DMS53 (cell line): Measurements from ENCODE around the gene KAZN.
"Not testable (repeated sequence)": the region's sequence is repeated elsewhere in the genome, so short reads cannot be mapped to it uniquely, and the experiment has no call there.

Source experiments
- DNase-seq: peaks from one replicate; lab custom pipeline; 2025; lab: John Stamatoyannopoulos, UW

The KAZN gene

DNA sequence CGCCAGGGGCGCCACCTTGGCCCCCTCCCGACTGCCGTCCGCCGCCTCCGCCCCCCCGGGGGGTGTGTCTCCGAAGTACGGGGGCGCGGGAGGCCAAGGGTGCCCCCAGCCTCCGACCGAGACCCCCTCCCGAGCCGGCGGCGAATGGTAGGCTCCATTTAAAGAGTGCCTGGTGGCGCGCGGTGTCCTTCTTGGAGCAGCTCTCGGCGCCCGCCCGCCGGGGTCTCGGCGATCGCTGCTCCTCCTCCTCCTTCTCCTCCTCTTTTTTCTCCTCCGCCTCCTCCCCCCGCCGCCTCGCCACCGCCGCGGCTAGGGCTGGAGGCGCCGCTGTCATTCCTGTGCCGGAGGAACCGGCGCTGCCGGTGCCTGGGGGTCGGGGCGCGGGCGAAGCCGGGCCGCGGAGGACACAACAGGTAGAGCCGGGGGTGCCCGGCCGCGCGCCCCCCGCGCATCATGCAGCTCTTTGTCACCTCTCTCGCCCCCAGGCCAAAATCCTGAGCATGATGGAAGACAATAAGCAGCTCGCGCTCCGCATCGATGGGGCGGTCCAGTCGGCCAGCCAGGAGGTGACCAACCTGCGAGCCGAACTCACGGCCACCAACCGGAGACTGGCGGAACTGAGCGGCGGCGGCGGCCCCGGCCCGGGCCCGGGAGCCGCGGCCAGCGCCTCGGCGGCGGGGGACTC, at the start of gene KAZN:
Gene KAZN, plus strand, starts transcription at position 188 of the 685 bp plus-strand sequence.
- no peak for DNase-seq

DNA sequence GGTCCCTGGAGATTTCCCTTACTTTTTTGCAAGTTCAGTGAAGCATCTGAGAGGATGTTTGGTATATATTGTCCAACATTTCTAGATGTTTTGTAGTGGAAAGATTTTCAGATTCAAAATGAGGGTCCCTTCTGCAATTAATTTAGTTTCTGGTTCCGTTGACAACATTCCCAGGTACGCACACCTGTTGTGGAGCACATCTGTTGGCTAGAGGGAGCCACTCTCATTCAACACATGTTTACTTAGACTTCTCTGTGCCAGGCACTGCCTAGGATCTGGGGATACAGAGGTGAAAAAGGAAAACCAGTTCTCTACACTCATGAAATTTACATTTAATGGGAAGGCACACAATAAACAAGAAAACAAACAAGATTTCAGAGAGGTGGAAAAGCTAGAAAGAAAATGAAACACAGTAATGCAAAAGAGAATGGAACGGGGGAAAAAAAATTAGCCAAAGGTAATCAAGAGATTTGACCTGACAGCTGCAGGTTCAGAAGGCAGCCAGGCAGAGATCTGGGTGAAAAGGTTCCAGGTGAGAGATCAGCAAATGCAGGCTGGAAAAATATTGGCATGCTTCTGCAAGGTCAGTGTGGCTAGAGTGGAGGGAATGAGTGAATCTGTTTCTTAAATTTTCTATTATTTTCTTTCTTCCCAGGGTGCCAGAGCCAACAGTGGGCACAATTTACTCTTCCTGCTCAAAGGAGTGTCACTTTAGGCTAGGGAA, 48.4 kb upstream of the KAZN start:
- DNase-seq: no peak

DNA sequence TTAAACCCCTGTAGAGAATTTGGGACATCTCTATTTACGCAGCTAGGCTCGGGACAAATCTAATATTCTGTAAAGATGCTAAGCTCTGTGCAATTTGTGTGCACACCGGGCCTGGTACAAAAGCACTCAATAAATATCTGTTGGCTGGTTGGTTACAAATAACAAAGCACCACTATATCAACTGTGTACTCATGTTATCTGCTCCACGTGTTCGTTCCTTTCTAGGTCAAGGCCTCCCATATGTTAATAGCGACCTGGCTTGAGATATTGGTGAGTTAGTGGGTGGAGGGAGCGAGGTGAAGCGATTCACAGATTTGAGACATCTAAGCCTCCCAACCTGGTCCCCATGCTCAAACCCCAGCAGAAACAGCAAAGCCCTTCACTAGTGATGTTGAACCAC, 47.1 kb upstream of the KAZN start:
- no peak for DNase-seq

DNA sequence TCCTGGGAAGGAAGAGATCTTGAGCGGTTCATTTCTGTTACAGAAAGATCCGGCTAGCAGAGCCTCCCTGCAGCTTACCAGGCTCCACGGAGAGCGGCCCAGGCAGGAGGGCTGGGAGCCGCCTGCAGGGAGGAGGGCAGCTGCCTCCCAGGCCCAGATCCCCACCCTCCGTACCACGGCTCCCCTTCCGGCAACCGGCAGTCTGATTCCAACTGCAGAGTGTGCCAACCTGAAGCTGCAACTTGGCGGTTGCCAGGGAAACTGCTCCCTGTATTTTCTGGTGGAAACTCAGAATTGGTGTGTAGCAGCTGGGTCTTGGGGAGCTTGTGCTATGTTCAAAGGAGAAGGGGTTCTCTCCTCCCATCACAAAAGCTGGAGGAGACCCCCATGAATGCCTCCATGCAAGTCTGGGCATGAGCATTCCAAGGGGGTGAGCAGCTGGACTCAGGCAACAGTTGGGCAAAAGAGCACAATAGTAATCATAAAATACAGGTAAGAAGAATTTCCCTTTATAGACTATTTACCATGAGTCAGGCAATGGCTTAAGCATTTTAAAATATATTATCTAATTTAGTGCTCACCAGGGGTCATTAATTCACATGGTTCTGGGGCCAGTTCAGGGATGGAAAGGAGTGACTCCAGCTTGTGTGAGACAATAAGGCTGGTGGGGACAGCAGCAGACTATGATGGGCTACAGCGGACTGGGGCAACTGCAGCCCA, 46.1 kb upstream of the KAZN start:
- DNase-seq: no peak

DNA sequence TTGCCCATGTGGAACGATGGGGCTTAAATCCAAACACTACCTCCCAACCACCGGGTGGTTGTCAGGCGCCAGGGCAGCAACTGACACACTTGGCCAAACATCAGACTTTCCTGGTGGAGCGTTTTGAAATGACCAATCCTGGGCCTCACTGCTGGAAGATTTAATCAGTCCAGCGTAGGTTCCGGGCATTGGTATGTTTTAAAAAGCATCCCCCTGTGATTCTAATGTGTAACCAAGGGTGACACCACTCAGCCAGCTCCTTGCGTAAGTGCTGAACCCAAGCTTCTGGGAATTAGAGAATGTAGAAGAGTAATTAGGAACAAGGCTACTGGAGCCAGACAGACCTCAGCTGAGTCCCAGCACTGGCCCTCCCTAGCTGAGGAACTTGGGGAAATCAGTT, 44.8 kb upstream of the KAZN start:
- no peak for DNase-seq

DNA sequence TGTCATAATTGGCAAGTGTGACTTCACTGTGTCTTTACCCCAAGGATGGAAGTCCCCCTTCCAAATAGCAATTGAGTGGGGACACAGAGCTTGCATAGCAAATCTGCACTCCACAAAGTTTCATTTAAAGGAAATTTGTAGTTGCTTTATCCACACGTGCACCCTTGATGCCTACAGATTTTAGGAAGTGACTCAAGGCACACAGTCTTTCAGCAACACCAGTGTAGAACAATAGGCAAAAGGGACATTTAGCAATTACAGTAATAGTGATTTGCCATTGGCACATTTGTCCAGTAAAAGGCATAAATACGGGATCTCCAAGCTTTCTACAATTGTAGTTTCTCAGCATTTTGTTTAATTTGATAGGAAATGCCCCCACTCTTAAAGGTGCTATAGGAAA, 43.4 kb upstream of the KAZN start:
- no peak for DNase-seq

DNA sequence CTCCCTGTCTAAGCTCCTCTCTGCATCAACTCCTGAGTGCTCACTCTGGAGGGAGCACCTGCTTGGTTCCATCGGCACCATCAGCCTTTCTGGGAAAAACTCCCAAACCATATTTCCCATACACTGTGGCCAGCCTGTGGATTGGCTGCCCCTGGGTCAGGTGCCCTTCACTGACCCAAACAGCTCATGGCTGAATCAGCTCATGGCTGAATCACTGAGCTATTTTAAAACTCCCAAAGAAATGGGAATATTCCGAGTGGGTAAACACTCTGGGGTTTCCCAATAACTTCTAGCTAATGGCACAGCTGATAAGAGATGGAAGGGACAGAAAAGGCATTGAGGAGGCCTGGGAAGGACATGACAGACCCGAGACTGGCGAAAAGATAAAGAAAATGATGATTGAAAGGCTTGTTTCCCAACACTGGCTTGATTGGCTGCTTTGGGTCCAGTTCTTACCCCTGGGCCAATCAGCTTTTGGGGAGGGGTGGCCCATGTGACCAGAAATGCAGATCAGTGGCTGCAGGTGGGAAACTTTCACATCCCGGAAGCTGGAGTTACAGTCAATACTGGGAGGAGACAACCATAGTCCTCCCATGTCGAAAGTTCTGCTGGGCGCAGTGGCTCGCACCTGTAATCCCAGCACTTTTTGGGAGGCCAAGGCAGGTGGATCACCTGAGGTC, 37.3 kb upstream of the KAZN start:
- DNase-seq: no peak

DNA sequence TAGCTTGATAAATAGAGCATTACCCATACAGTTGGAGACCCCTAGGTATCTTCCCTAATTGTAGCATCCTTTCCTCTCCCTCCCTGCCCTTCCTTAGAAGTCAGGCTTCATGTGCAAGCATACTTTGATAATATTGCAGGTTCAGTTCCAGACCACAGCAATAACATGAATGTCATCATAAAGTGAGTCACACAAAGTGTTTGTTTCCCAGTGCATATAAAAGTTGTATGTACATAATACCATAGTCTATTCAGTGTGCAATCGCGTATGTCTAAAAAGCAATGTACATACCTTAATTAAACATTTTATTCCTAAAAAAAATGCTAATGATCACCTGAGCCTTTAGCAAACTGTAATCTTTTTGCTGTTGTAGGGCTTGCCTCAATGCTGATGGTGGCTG, 33.4 kb upstream of the KAZN start:
- no peak for DNase-seq

DNA sequence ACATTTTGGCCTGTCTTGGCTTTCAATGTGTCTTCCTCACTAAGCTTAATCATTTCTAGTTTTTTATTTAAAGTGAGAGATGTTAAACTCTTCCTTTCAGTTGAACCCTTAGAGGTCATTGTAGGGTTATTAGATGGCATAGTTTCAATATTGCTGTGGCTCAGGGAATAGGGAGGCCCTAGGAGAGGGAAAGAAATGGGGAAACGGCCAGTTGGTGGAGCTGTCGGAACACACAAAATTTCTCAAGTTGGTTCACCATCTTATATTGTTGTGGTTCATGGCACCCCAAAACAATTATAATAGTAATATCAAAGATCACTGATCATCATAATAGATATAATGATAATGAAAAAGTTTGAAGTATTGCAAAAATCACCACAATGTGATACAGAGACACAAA, 31.4 kb upstream of the KAZN start:
- peak; percentile 5 for DNase-seq

DNA sequence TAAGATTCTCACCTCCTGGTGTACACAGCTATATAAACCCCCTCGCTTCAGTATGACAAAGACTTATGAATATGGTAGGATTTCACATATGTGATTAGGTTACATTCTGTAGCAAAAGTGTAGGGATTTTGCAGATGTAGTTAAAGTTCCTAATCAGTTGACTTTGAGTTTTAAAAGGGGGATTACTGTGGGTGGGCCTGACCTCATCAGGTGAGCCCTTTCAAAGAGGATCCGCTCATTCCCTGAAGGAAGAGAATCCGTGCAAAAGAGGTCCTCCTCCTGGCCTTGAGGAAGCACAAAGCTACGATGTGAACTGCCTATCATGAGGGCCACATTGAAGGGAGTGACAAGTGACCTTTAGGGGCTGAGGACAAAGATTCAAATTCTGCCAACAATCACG, 30.6 kb upstream of the KAZN start:
- DNase-seq: no peak

DNA sequence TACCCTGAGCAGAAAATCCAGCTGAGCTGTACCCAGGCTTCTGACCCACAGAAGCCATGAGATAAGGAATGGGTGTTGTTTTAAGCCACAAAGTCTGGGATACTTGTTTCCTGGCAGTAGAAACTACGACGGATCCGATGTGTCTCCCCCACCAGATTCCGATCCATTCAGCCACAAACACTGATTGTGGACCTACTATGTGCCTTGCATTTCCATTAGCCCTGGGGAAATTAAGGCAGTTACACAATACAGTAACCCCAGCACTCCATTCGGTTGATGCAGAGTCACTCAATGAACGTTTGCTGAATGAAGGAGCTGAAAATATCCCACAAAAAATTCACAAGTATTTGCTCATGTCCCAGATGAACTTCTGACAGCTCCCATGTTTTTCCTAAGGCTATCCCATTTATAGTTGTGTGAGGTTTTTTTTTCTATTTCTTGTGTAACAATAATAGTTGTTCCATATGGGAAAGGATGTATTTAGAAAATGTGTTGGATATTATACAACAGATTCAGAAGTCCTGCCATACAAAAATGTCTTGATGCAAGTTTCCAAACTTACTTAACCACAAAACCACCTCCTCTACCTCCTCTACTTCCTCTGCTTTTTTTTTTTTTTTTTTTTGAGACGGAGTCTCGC, 29.6 kb upstream of the KAZN start:
- no peak for DNase-seq

DNA sequence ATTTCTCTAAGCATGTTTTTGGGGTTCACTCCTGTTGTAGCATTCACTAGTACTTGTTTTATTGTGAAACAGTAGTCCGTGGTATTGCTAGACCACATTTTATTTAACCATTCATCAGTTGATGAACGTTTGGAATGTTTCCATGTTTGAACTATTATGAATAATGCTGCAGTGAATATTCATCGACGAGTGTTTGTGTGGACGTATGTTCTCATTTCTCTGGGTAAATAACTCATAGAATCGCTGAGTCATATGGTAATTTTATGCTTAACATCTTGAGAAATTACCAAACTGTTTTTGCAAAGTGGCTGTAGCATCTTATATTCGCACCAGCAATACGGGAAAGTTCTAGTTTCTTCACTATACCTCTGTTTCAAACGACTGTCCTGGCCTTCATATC, 28.0 kb upstream of the KAZN start:
- DNase-seq: no peak

DNA sequence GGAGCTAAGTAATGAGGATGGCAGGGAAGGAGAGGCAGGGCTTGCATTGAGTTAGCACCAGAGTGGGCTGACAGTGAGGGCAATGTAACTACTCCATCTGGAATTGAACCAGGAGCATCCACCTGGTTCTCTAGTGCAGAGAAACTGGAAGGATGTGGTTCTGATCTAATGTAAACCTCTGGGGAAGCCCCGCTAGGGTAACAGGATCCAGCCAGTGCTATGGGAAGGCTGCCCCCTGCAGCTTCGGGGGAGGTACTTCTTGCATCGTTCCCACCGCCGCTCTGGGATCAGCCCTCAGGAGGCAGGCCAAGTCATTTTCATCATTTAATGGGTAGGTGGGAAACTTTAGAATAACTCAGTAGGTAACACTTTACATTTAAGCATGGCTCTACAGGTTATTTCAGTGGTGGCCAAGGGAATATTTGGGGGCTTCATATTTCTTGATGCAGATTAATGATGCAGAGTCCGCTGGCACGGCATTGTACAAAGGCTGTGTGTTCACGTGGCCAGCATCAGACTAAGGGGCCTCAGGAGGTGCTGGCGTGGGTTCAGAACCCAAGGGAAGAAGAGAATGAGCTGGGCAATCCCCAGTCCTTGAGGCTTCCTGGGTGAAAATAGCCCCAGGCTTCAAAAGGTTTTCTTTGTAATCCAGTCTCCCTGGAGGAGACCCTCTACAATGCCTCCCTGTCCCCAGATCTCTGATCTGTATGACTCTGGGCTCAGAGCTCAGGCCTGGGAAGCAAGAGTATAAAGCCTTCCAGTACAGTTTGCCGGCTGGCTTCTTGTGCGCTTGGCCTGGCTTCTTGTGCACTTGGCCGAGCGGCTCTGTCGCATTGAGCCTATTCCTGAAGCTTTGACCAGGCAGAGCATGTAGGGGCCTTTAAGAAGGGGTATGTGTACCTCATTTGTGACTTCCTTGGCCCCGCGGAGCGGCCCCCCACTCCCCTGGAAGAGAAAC, 26.4 kb upstream of the KAZN start:
- peak; percentile 12 for DNase-seq

DNA sequence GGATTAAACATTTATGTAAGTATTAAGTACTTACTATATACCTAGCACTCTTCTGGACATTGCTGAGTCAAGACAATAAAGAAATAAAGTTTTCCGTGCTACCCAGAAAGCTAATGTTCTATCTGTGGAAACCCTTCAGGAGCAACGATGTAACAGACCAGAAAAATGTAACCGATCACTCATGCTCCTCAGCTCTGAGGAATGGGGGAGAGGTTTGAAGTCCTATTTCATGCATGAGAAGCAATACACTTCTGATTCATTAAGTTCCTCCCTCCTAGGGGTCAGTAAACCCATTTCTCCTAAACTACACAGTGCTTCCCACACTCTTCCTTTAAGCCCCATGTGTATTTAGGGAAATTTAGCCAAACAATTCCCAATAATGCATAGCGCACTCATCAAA, 25.6 kb upstream of the KAZN start:
- DNase-seq: no peak

DNA sequence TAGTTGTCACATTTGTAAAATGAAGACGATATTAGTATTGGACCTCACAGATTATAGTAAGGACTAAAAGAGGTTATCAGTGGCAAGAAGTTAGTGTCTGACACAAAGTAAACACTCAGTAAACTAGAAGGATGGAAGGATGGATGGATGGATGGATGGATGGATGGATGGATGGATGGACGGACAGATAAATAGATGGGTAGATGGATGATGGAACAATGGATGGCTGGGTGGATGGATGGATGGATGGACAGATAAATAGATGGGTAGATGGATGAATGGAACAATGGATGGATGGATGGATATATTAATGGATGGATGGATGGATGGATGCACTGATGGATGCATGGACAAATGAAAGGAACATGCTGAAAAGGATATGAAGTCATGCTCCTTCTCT, 22.3 kb upstream of the KAZN start:
- no peak for DNase-seq

DNA sequence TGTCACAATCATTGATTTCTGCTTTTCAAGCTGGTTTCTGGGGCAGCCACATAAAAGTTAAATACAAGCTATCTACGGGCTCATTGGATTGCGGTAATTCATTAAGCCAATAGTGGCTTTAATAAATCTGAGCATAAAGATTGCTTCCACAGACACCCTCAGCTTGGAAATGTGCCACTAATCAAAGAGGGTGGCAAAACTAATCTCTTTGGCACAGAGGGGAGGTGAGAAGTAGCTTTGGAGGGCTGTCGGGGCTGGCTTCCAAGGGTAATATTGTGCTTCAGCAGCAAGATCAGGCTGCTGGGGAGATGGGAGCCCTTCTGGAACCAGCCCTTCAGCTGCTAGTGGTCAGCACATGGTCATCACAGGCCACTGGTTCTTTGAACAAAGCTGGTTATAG, 21.2 kb upstream of the KAZN start:
- no peak for DNase-seq

DNA sequence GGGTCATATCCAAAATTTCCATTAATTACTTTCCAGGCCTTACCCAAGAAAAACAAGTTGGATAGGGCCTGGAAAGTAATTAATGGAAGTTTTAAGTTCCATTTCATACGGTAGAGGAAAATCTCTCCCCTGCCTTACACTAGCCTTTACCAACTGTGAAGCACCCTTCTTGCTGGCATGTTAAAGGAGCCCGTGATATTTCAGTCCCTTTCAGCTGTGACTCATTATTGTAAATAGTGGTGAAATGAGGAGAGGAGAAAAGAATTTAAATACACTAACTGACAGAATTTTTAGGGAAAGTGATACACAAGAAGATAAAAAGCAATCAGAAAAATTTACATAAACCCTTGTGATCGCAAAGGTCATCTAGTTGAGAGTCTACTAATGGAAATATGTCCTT, 20.3 kb upstream of the KAZN start:
- no peak for DNase-seq

DNA sequence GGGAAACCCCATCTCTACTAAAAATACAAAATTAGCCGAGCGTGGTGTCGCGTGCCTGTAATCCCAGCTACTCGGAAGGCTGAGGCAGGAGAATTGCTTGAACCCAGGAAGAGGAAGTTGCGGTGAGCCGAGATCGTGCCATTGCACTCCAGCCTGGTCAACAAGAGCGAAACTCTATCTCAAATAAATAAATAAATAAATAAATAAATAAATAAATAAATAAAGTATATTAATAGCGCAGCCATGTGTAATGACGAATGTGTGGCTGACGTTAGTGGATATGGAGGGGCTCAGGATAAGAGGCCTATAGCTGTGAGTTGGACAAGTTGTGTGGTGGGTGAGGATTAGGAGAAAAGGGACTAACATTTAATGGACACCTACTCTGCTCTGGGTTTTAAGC, 18.2 kb upstream of the KAZN start:
- DNase-seq: not testable (repeated sequence)

DNA sequence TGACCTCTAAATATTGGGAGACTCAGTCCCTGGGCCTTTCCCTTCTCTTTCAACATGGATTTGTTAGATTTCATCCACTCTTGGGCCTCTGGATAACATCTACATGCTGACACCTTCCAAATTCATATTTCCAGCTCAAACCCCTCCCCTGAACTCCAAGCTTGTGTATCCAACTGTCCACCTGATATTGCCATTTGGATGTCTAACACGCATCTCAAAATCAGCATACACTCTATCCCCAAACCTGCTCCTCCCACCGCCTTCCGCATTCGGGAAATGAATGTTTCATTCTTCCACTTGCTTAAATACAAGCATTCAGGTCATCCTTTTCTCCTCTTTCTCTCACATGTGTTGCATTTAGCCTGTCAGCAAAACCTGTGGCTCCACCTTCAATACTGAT, 17.5 kb upstream of the KAZN start:
- DNase-seq: no peak

DNA sequence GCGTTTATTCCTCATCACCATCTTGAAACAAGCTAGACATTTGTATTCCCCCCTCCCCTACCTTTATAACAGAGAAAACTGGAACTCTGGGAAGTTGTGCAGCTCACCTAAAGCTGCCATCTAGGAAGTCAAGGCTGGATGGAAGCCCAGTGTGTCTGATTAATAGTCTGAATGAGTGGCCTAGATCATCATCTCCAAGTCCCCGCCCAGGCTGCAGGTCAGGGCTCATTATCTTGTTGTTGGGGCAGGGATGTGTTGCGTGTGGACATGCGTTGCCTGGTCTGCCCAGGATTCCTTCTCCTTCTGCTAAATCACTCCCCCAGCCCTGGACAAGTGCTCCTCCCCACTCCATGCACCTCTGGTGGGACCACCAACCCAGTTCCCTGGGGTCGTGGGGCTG, 14.7 kb upstream of the KAZN start:
- DNase-seq: no peak

DNA sequence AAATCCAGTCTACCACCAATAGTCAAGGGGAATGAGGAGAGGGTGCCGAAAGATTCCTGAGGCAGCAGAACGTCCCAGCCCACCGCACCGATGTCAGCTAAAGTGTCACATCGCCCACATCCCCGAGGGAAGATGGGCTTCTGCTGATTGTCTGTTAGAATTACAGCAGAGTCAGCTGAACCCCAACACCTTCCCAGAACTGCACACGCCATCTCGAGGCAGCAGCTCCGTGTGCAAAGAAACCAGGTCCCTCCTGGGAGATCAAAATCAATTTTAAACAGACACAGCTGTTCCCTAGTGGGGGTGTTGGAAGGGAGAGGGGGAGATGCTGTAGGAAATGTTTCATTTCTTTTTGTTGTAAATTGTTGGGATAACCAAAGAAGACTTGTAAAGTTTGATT, 12.8 kb upstream of the KAZN start:
- DNase-seq: no peak
